ENCODE data around the gene SF3A2. TPM values are rescaled to one million over a fixed set of nuclear protein-coding genes. Genes with fewer than 3 reads are reported as not detected.
"Not testable (repeated sequence)": the region's sequence is repeated elsewhere in the genome, so short reads cannot be mapped to it uniquely, and the experiment has no call there.

Gene SF3A2
- total RNA-seq, 1 experiment from 2014 or later, result 27.2 TPM

- H3K4me1 ChIP-seq (ENCODE audit: low read length), result peaks cover 14% of the 10 kb centered on the region
- not testable (repeated sequence) for H3K9ac ChIP-seq (ENCODE audit: low read length); DNase-seq; H3K9me3 ChIP-seq (ENCODE audit: low read length); H2AFZ ChIP-seq (ENCODE audit: low read length); H3K4me2 ChIP-seq (ENCODE audit: low read depth, low read length, poor library complexity, severe bottlenecking); H3K27ac ChIP-seq (ENCODE audit: low read length); H3K9me2 ChIP-seq (replicated peaks; ENCODE audit: insufficient read depth, low read length); H3K4me3 ChIP-seq (ENCODE audit: low read length); H3K27me3 ChIP-seq (ENCODE audit: low read length); H3K36me3 ChIP-seq (ENCODE audit: insufficient read depth, low read length)
- peaks cover 18% of the 10 kb centered on the region; the same call in 1 of the 2 replicates for H3K79me2 ChIP-seq (ENCODE audit: low read length)
- H4K20me1 ChIP-seq (ENCODE audit: insufficient read depth, low read depth, low read length), result peaks cover 15% of the 10 kb centered on the region; the same call in 1 of the 2 replicates
These were observed 35.9 kb upstream of the SF3A2 start for GRCh38 chr19:2200624-2201294.

- Histone ChIP-seq H3K27me3 (ENCODE audit: low read length) (no peaks in the 10 kb centered on the region), H4K20me1 (ENCODE audit: insufficient read depth, low read depth, low read length) (peaks cover 15% of the 10 kb centered on the region; the same call in 1 of the 2 replicates), H3K4me2 (ENCODE audit: low read depth, low read length, poor library complexity, severe bottlenecking) (no peak overlapping the region), H3K4me3 (ENCODE audit: low read length) (no peak overlapping the region), H2AFZ (ENCODE audit: low read length) (no peak overlapping the region), H3K9ac (ENCODE audit: low read length) (no peak overlapping the region), H3K4me1 (ENCODE audit: low read length) (peaks cover 14% of the 10 kb centered on the region), H3K27ac (ENCODE audit: low read length) (no peak overlapping the region), H3K36me3 (ENCODE audit: insufficient read depth, low read length) (no peaks in the 10 kb centered on the region), H3K9me3 (ENCODE audit: low read length) (no peaks in the 10 kb centered on the region), H3K9me2 (replicated peaks; ENCODE audit: insufficient read depth, low read length) (no peaks in the 10 kb centered on the region), H3K79me2 (ENCODE audit: low read length) (peaks cover 18% of the 10 kb centered on the region; the same call in 1 of the 2 replicates)
- no peak for DNase-seq
These were observed 35.0 kb upstream of the SF3A2 start for GRCh38 chr19:2201473-2202148.

- Histone ChIP-seq H3K9me3 (ENCODE audit: low read length) (no peaks in the 10 kb centered on the region), H3K27ac (ENCODE audit: low read length) (no peak overlapping the region), H3K27me3 (ENCODE audit: low read length) (no peaks in the 10 kb centered on the region), H3K79me2 (ENCODE audit: low read length) (peaks cover 12% of the 10 kb centered on the region; the same call in 1 of the 2 replicates), H3K9me2 (replicated peaks; ENCODE audit: insufficient read depth, low read length) (no peaks in the 10 kb centered on the region), H3K9ac (ENCODE audit: low read length) (no peak overlapping the region), H4K20me1 (ENCODE audit: insufficient read depth, low read depth, low read length) (peaks cover 15% of the 10 kb centered on the region; the same call in 1 of the 2 replicates), H3K36me3 (ENCODE audit: insufficient read depth, low read length) (no peaks in the 10 kb centered on the region), H3K4me1 (ENCODE audit: low read length) (peaks cover 14% of the 10 kb centered on the region), H2AFZ (ENCODE audit: low read length) (no peak overlapping the region), H3K4me3 (ENCODE audit: low read length) (no peak overlapping the region), H3K4me2 (ENCODE audit: low read depth, low read length, poor library complexity, severe bottlenecking) (no peak overlapping the region)
- DNase-seq, result no peak
These were observed 34.3 kb upstream of the SF3A2 start for GRCh38 chr19:2202366-2202765.

GRCh38 chr19:2207008-2207407 lies 29.6 kb upstream of the SF3A2 start:
- H3K36me3 ChIP-seq (ENCODE audit: insufficient read depth, low read length), result peaks cover 5% of the 10 kb centered on the region; the same call in 1 of the 2 replicates
- H3K4me2 ChIP-seq (ENCODE audit: low read depth, low read length, poor library complexity, severe bottlenecking), result no peak overlapping the region
- H3K9ac ChIP-seq (ENCODE audit: low read length), result no peak overlapping the region
- peaks cover 20% of the 10 kb centered on the region for H3K4me1 ChIP-seq (ENCODE audit: low read length)
- H2AFZ ChIP-seq (ENCODE audit: low read length), result no peak overlapping the region
- no peaks in the 10 kb centered on the region for H3K9me2 ChIP-seq (replicated peaks; ENCODE audit: insufficient read depth, low read length)
- H3K79me2 ChIP-seq (ENCODE audit: low read length), result no peaks in the 10 kb centered on the region
- no peak overlapping the region for H3K4me3 ChIP-seq (ENCODE audit: low read length)
- no peaks in the 10 kb centered on the region for H3K27me3 ChIP-seq (ENCODE audit: low read length)
- H3K27ac ChIP-seq (ENCODE audit: low read length), result no peak overlapping the region
- no peak for DNase-seq
- H3K9me3 ChIP-seq (ENCODE audit: low read length), result no peaks in the 10 kb centered on the region
- 0 out of 2 replicates have a peak, but pooled peaks cover 5% of the 10 kb centered on the region for H4K20me1 ChIP-seq (ENCODE audit: insufficient read depth, low read depth, low read length)

- Histone ChIP-seq H3K4me3 (ENCODE audit: low read length) (no peak overlapping the region), H3K27ac (ENCODE audit: low read length) (no peak overlapping the region), H4K20me1 (ENCODE audit: insufficient read depth, low read depth, low read length) (0 out of 2 replicates have a peak, but pooled peaks cover 5% of the 10 kb centered on the region), H3K4me1 (ENCODE audit: low read length) (peaks cover 20% of the 10 kb centered on the region), H3K27me3 (ENCODE audit: low read length) (no peaks in the 10 kb centered on the region), H2AFZ (ENCODE audit: low read length) (no peak overlapping the region), H3K9me2 (replicated peaks; ENCODE audit: insufficient read depth, low read length) (no peaks in the 10 kb centered on the region), H3K36me3 (ENCODE audit: insufficient read depth, low read length) (peaks cover 7% of the 10 kb centered on the region), H3K4me2 (ENCODE audit: low read depth, low read length, poor library complexity, severe bottlenecking) (no peak overlapping the region), H3K79me2 (ENCODE audit: low read length) (no peaks in the 10 kb centered on the region), H3K9me3 (ENCODE audit: low read length) (no peaks in the 10 kb centered on the region), H3K9ac (ENCODE audit: low read length) (no peak overlapping the region)
- peak; percentile 82 for DNase-seq
These were observed 28.4 kb upstream of the SF3A2 start for GRCh38 chr19:2207991-2208860.

GRCh38 chr19:2208975-2209374 lies 27.6 kb upstream of the SF3A2 start:
- Histone ChIP-seq H3K9me2 (replicated peaks; ENCODE audit: insufficient read depth, low read length) (no peaks in the 10 kb centered on the region), H3K4me2 (ENCODE audit: low read depth, low read length, poor library complexity, severe bottlenecking) (no peak overlapping the region), H2AFZ (ENCODE audit: low read length) (no peak overlapping the region), H3K27me3 (ENCODE audit: low read length) (no peaks in the 10 kb centered on the region), H3K4me1 (ENCODE audit: low read length) (peaks cover 13% of the 10 kb centered on the region), H3K36me3 (ENCODE audit: insufficient read depth, low read length) (peaks cover 7% of the 10 kb centered on the region), H3K4me3 (ENCODE audit: low read length) (no peak overlapping the region), H4K20me1 (ENCODE audit: insufficient read depth, low read depth, low read length) (no peaks in the 10 kb centered on the region), H3K9ac (ENCODE audit: low read length) (no peak overlapping the region), H3K9me3 (ENCODE audit: low read length) (no peaks in the 10 kb centered on the region), H3K27ac (ENCODE audit: low read length) (no peak overlapping the region), H3K79me2 (ENCODE audit: low read length) (no peaks in the 10 kb centered on the region)
- no peak for DNase-seq

GRCh38 chr19:2209408-2209807 lies 27.2 kb upstream of the SF3A2 start:
- Histone ChIP-seq H4K20me1 (ENCODE audit: insufficient read depth, low read depth, low read length) (no peaks in the 10 kb centered on the region), H3K9ac (ENCODE audit: low read length) (no peak overlapping the region), H3K4me3 (ENCODE audit: low read length) (no peak overlapping the region), H3K4me1 (ENCODE audit: low read length) (peaks cover 8% of the 10 kb centered on the region), H3K27ac (ENCODE audit: low read length) (no peak overlapping the region), H3K79me2 (ENCODE audit: low read length) (no peaks in the 10 kb centered on the region), H2AFZ (ENCODE audit: low read length) (no peak overlapping the region), H3K9me3 (ENCODE audit: low read length) (no peaks in the 10 kb centered on the region), H3K9me2 (replicated peaks; ENCODE audit: insufficient read depth, low read length) (no peaks in the 10 kb centered on the region), H3K27me3 (ENCODE audit: low read length) (no peaks in the 10 kb centered on the region), H3K36me3 (ENCODE audit: insufficient read depth, low read length) (peaks cover 7% of the 10 kb centered on the region), H3K4me2 (ENCODE audit: low read depth, low read length, poor library complexity, severe bottlenecking) (no peak overlapping the region)
- no peak for DNase-seq

GRCh38 chr19:2210206-2210605 lies 26.4 kb upstream of the SF3A2 start:
- H3K4me1 ChIP-seq (ENCODE audit: low read length), result peaks cover 6% of the 10 kb centered on the region; the same call in 1 of the 2 replicates
- H3K36me3 ChIP-seq (ENCODE audit: insufficient read depth, low read length), result peaks cover 7% of the 10 kb centered on the region
- H4K20me1 ChIP-seq (ENCODE audit: insufficient read depth, low read depth, low read length), result no peaks in the 10 kb centered on the region
- no peak overlapping the region for H3K4me3 ChIP-seq (ENCODE audit: low read length)
- H3K9me2 ChIP-seq (replicated peaks; ENCODE audit: insufficient read depth, low read length), result no peaks in the 10 kb centered on the region
- no peak overlapping the region for H2AFZ ChIP-seq (ENCODE audit: low read length)
- no peak for DNase-seq
- H3K27ac ChIP-seq (ENCODE audit: low read length), result no peak overlapping the region
- no peaks in the 10 kb centered on the region for H3K27me3 ChIP-seq (ENCODE audit: low read length)
- H3K79me2 ChIP-seq (ENCODE audit: low read length), result no peaks in the 10 kb centered on the region
- H3K4me2 ChIP-seq (ENCODE audit: low read depth, low read length, poor library complexity, severe bottlenecking), result no peak overlapping the region
- H3K9ac ChIP-seq (ENCODE audit: low read length), result no peak overlapping the region
- H3K9me3 ChIP-seq (ENCODE audit: low read length), result no peaks in the 10 kb centered on the region

All from Karpas-422 (cell line).